Peyer's patch (tissue), 4 donors: ENCODE measurements around the gene ROBO2.

Experiments
- POLR2A ChIP-seq, 2 donors: fragments of 450-650 bp; IDR thresholded peaks; one replicate each; pipeline ENCODE4 v1.5.1; 2017; ENCODE audit warnings: antibody characterized with exemption in 2 of 2, mild to moderate bottlenecking in 2 of 2, moderate library complexity in 2 of 2
- TF ChIP-seq, protein P1 (sequence below), 6 experiments: fragments of 450-650 bp in 4 of 6; fragments of 200-600 bp in 2 of 6; sonication (generic) in 1 of 6; IDR thresholded peaks; one replicate each; pipeline ENCODE4 v1.5.1; 2017 to 2019; ENCODE audit warnings: antibody characterized with exemption in 6 of 6, mild to moderate bottlenecking in 3 of 6, moderate library complexity in 1 of 6

DNA sequence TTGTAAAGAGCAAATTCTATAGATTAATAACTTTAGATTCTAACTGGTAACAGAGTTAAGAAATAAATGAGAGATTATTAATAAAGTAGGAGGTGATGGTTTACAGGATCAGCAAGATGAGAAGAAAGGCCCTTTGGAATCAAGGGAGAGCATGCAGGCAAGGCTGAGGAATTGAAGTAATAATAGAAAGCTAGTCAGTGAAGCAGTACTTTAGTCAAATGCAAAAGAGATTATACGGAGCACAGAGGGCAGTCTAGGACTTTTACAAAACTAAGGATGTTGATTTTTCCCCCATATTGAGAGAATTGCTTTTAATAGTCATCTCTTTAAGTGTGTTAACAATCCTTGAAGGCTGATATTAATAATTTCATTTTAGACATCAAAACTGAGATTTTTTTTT lies 146.4 kb downstream of the ROBO2 start:
- TF ChIP-seq, protein P1, sequence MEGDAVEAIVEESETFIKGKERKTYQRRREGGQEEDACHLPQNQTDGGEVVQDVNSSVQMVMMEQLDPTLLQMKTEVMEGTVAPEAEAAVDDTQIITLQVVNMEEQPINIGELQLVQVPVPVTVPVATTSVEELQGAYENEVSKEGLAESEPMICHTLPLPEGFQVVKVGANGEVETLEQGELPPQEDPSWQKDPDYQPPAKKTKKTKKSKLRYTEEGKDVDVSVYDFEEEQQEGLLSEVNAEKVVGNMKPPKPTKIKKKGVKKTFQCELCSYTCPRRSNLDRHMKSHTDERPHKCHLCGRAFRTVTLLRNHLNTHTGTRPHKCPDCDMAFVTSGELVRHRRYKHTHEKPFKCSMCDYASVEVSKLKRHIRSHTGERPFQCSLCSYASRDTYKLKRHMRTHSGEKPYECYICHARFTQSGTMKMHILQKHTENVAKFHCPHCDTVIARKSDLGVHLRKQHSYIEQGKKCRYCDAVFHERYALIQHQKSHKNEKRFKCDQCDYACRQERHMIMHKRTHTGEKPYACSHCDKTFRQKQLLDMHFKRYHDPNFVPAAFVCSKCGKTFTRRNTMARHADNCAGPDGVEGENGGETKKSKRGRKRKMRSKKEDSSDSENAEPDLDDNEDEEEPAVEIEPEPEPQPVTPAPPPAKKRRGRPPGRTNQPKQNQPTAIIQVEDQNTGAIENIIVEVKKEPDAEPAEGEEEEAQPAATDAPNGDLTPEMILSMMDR (IDR thresholded peaks at IDR 0.05) = no peak
- no peak for TF ChIP-seq POLR2A (IDR thresholded peaks at IDR 0.05)
